ENCODE measurements around the gene RMDN3. TPM values are rescaled to one million over a fixed set of nuclear protein-coding genes. Genes with fewer than 3 reads are reported as not detected.

RMDN3 gene
- total RNA-seq, 1 experiment from 2014 or later: 28.3 TPM

DNA sequence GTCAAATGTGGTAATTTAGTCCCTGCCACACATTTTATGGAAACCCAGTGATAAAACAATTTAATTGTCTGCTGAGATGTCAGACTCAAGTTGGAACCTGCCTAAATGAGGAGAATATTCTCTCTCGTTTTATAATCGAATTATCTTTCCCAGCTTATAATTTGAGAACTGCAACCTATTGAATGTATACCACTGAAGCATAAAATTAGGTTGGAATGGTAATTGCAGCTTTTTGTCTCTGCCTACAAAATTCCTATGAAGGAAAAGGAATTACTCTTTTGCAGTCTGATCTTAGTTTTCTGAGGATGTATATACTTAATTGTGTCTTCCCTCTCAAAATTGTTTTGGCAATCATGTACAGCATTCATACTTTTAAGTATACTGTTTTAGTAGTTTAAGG, 31.1 kb downstream of the RMDN3 start:
- Mint-ChIP-seq H3K4me3 (no peak overlapping the region), H3K27ac (no peak overlapping the region; a peak in 1 of 7 replicates), H3K27me3 (ENCODE audit: low read depth) (no peaks in the 10 kb centered on the region), H3K4me1 (no peaks in the 10 kb centered on the region), H3K9me3 (no peaks in the 10 kb centered on the region), H3K36me3 (ENCODE audit: insufficient read depth in 1 of 3, low read depth in 3 of 3) (peaks cover 11 to 47% (median 36%) of the 10 kb centered on the region in 3 experiments; a peak in 6 of 7 replicates)
- Histone ChIP-seq H3K79me1 (ENCODE audit: insufficient read depth, low read depth, low read length, poor library complexity, severe bottlenecking) (no peaks in the 10 kb centered on the region), H4K5ac (ENCODE audit: insufficient read length, low read depth, low read length) (no peak overlapping the region), H3K79me2 (ENCODE audit: insufficient read depth, low read length) (no peaks in the 10 kb centered on the region), H3K4me1 (ENCODE audit: insufficient read depth, low read length) (no peaks in the 10 kb centered on the region), H3K9ac (ENCODE audit: extremely low read depth, insufficient read length, low read length) (no peak overlapping the region), H3K27ac (ENCODE audit: insufficient read length, low read depth, low read length) (no peak overlapping the region), H4K8ac (replicated peaks; ENCODE audit: insufficient read length, low read depth, low read length) (no peak overlapping the region), H2BK5ac (ENCODE audit: insufficient read length, low read length) (no peak overlapping the region), H3K14ac (ENCODE audit: insufficient read depth, low read length) (no peak overlapping the region), H3K23me2 (ENCODE audit: insufficient read length, low read depth, low read length, poor library complexity, severe bottlenecking) (no peaks in the 10 kb centered on the region), H4K91ac (ENCODE audit: insufficient read length, low read depth, low read length) (no peak overlapping the region), H2BK12ac (ENCODE audit: insufficient read length, low read depth, low read length) (no peak overlapping the region), H2AK5ac (ENCODE audit: insufficient read length, low read length) (no peak overlapping the region), H3K27me3 (ENCODE audit: insufficient read depth, low read length) (no peaks in the 10 kb centered on the region), H3K9me3 (ENCODE audit: control insufficient read depth, low read depth, low read length) (no peaks in the 10 kb centered on the region), H3K4ac (ENCODE audit: low read depth, low read length) (no peak overlapping the region), H2BK120ac (ENCODE audit: low read depth, low read length, poor library complexity, severe bottlenecking) (no peak overlapping the region), H4K20me1 (ENCODE audit: control insufficient read depth, insufficient read depth, insufficient read length) (no peaks in the 10 kb centered on the region), H3K4me2 (ENCODE audit: insufficient read depth, insufficient read length, low read length) (no peak overlapping the region), H2AFZ (ENCODE audit: low read length) (no peak overlapping the region), H2BK20ac (ENCODE audit: low read depth, low read length, poor library complexity, severe bottlenecking) (no peak overlapping the region), H3K18ac (ENCODE audit: insufficient read length, low read depth, low read length) (no peak overlapping the region), H3K23ac (ENCODE audit: insufficient read length, low read depth, low read length) (no peak overlapping the region), H3K56ac (ENCODE audit: insufficient read length, low read depth, low read length) (no peak overlapping the region), H2BK15ac (ENCODE audit: low read depth, low read length) (no peak overlapping the region), H3T11ph (ENCODE audit: low read length) (no peak overlapping the region)
- TF ChIP-seq, protein P1, sequence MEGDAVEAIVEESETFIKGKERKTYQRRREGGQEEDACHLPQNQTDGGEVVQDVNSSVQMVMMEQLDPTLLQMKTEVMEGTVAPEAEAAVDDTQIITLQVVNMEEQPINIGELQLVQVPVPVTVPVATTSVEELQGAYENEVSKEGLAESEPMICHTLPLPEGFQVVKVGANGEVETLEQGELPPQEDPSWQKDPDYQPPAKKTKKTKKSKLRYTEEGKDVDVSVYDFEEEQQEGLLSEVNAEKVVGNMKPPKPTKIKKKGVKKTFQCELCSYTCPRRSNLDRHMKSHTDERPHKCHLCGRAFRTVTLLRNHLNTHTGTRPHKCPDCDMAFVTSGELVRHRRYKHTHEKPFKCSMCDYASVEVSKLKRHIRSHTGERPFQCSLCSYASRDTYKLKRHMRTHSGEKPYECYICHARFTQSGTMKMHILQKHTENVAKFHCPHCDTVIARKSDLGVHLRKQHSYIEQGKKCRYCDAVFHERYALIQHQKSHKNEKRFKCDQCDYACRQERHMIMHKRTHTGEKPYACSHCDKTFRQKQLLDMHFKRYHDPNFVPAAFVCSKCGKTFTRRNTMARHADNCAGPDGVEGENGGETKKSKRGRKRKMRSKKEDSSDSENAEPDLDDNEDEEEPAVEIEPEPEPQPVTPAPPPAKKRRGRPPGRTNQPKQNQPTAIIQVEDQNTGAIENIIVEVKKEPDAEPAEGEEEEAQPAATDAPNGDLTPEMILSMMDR (conservative IDR thresholded peaks at IDR 0.05): no peak
- DNase-seq: no peak
- no CpG with 5 or more reads among the region's 2 CpGs for WGBS (ENCODE audit: extremely low coverage, insufficient read length, low lambda C conversion rate)

Data from H9 (cell line).